CD4-positive, alpha-beta T cell treated with Interleukin-17A for 4 hours (primary cell): ENCODE results near the gene MAST2.
"Not testable (repeated sequence)": the region's sequence is repeated elsewhere in the genome, so short reads cannot be mapped to it uniquely, and the experiment has no call there.

Experiments
- DNase-seq: peaks from one replicate; pipeline ENCODE4 v3.0.0-alpha.2; 2020; ENCODE audit warnings: mixed read lengths

Gene MAST2

GRCh38 chr1:45862008-45862407, 58.6 kb downstream of the MAST2 start:
- no peak for DNase-seq

- no peak for DNase-seq
These were observed 59.8 kb downstream of the MAST2 start for GRCh38 chr1:45863218-45863617.

DNA sequence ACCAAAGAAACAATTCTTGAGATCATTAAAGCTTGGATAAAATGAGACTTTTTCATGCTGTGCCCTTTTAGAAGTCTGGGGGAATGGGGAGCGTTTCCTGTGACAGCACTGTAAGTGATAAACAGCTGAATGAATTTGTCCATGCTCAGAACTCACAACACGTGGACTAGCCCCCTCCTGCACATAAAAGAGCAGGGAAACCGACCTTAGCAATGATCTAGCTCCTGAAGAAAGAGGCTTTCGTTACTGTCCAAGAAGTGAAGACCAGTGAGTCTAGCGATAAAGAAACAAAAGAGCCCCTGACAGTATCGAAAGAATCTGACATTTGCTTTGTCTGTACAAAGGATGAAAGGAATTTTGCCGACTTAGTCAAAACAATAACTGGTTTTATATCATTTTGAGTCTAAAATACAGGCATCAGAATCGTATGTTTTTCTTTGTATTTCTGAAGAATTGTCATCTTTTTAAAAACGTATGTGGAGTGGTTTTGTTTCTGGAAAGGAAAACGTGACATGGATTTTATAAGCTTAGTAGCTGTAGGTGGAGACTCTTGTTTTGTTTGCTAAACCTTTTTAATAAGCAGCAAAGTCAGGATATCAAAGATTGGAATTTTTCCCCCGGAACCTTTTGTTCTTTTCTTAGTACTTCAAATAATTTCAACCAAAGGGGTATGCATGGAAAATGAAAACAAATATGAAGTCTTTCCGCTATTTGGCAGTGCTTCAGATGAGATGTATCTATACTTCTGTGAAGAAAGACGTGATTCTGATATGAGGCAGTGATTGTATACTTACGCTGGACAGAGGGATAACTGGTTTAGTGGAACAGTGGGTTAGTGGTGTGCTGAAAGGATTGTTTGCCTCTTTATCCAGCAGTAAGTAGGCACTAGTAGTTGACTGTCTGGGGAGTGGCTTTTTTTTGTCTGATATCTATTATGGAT, 61.0 kb downstream of the MAST2 start:
- no peak for DNase-seq

DNA sequence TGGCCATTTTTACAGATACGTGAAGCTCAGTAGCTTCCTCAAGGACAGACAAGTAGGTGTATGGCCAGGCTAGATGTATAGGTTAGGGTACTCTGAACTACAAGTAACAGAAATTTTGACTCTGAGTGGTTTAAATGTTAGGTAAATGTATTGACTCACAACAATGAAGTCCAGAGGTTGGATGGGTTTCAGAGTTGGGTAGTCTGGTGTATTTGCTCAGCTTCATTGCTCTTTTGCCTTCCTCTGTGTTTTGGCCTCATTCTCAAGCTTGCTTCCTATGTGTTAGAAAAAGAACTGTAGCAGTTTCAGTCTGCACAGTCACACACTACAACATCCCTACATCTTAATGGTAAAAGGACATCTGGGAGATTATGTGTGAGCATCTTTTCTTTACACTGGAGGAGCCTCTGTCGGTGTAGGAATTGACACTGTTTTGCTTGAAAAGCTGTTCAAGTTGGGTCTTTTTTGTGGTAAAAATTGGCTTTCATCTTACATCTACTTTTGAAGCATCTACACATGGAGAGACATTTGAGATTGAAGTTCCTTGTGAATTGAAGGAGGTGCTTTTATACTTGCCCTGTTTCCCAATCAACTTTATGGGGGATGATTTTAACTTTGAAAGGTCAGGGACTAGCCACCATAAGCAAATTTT, 64.4 kb downstream of the MAST2 start:
- DNase-seq, result no peak

DNA sequence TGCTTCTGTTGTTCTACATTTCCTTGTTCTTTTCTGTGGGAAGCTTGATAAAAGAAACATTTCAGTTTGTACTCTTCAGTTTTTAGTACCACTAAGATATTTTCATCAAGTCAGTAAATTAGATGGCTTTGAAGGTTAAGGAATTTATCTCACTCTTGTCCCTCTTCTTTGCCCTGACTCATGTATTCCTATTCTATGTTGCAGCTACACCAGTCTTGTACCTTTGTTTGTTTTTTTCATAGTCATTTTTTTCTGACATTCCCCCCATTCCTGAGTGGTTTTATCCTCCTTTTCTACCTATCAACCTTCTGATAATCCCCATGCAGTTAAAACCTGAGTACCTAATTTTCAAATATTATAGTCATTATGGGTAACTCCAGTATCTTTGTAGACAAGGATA, 65.4 kb downstream of the MAST2 start:
- no peak for DNase-seq

DNA sequence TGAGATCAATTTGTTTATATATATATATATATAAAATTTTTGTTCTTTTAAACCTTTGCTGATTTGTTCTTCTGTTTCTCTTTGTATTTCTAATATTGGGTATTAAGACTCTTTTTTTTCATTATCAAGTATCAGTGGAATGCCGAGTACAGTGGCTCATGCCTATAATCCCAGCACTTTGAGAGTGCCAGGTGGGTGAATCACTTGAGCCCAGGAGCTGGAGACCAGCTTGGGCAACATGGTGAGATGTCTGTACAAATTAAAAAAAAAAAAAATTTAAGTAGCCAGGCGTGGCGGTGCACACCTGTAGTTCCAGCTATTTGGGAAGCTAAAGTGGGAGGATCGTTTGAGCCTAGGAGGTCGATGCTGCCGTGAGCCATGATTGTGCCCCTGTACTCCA, 67.1 kb downstream of the MAST2 start:
- DNase-seq, result no peak

DNA sequence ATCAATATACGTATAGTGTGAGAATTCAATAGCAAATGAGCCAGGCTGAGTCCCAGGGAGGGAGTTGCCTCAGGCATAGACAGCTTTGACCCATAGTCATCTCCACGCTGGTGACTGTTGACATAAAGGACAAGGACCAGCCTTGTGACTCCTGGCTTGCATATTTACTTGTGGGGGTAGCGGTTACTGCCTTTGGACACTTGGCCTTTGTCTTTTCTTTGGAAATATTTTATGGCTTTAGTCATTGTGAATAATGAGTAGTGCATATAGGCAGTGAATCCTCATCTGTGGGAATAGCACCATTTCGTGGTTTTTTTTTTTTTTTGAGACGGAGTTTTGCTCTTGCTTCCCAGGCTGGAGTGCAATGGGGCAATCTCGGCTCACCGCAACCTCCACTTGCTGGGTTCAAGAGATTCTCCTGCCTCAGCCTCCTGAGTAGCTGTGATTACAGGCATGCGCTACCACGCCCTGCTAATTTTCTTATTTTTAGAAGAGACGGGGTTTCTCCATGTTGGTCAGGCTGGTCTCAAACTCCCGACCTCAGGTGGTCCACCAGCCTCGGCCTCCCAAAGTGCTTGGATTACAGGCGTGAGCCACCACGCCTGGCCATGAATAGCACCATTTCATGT, 68.9 kb downstream of the MAST2 start:
- not testable (repeated sequence) for DNase-seq

DNA sequence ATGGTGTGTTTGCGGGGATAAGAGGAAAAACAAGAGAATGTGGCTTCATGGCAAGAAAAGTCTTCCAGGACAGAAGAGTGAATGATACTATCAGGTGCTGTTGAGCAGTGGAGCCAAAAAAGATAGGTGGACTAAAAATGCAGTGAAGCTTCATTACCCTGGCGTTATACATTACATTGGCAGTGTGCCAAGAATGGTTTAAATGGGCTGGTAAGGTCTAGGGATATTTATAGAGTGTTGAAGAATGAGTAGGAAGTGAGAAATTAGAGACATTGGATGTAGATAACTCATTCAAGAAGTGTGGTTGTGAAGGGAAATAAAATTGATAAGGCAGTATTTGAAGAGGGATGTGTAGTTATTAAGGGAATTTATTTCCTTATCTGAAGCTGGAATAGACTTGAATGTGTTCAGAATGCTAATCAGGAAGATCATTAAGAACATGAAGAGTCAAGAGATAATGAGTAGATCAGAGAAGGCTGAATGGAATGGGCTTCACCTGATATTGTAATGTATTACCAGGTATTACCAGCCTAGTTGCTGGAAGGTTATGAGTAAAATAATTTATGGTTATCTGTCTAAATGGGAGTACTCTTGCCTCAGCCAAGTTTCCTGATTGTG, 72.7 kb downstream of the MAST2 start:
- no peak for DNase-seq

- DNase-seq, result no peak
These were observed 73.9 kb downstream of the MAST2 start for GRCh38 chr1:45877264-45877663.

DNA sequence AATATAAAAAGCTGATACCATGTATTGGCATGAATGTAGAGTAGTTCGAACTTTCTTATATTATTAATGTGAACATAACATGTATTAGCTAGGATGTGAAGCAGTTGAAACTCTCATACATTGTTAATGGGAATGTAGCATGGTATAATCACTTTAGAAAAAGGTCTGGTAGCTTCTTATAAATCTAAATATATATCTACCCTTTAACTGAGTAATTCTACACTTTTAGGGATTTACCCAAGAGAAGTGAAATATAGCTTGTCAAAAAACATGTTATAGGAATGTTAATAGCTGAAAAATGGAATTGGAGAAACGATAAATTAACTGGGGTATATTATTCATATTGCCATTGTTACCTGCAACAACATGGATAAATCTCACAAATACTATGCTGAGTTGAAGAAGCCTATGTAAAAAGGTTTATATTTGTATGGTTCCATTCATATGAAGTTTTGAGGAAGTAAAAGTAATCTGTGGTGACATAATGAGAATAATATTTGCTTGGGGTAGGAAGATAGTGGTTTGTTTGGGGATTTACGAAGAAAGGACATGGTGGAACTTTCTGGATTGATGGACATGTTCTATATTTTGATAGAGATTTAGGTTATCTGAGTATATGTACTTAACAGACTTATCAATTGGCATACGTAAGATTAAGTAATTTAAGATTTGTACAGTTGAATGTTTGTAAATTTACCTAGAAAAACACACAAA, 76.6 kb downstream of the MAST2 start:
- DNase-seq, result no peak

- DNase-seq, result no peak
These were observed 77.5 kb downstream of the MAST2 start for GRCh38 chr1:45880930-45881329.

DNA sequence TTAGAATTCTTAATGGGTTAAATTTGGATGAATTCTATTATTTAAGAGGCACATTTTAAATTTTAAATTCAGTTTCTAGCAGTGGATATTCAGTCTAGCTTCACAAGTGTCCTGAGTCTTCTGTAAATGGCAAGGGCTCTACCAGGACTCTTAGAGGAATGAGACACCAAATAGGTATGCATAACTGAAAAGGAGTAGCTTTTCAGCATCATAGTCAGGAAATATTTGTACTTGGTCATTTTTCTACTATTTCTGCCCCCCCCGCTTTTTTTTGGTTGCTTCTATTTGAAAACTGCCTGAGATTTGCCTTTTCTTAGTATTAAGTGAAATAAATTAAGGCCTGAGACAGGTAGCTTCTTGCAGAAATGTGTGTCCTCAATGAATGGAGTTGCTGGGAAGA, 80.2 kb downstream of the MAST2 start:
- no peak for DNase-seq

DNA sequence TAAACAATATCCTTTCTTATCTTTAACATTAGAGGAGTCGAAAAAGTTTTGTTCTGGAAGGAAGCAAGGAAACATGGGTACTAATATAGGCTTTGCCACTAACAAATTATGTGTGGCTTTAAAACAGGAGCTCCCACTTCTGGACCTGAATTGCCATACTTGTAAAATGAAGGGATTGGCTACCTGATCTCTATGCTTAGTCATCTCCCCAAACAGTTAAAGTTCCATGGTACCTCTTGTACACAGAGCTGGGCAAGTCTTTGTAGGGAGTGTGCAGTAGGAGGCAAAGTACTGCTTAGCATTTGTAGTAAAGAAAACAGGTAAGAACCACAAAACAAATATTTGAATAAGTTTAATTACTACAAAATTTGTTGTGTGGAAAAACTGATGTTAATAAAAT, 81.3 kb downstream of the MAST2 start:
- no peak for DNase-seq

GRCh38 chr1:45886229-45886628, 82.8 kb downstream of the MAST2 start:
- no peak for DNase-seq

- DNase-seq, result no peak
These were observed 83.9 kb downstream of the MAST2 start for GRCh38 chr1:45887156-45887842.

DNA sequence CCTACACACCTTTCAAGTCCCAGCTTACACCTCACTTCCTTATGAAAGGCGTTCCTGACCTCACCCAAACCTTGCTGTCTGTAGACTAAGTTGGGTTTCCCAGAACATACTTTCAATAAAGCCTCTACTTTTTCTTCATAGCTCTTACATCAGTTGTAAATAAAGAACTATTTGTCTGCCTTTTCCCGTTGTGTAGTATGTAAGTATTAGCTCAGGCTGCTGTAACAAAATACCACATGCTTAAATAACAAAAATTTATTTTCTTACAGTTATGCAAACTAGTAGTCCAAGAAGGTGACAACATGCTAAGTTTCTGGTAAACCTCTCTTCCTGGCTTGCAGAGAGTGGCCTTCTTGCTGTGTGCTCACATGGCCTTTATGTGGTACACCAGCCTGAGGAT, 86.7 kb downstream of the MAST2 start:
- DNase-seq, result no peak

DNA sequence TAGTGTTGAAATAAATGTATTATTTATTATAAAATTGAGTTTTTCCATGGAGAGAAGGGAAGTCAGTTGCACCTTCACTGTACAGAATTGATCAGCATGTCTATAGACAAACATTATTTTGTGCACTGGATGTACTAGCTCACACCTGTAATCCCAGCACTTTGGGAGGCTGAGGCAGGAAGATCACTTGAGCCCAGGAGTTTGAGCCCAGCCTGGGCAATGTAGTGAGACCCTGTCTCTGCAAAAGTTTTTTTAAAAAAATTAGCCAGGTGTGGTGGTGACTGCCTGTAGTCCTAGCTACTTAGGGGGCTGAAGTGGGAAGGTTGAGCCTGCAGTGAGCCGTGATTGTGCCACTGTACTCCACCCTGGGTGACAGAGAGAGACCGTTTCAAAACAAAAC, 87.7 kb downstream of the MAST2 start:
- no peak for DNase-seq

GRCh38 chr1:45892068-45892785, 88.8 kb downstream of the MAST2 start:
- no peak for DNase-seq

DNA sequence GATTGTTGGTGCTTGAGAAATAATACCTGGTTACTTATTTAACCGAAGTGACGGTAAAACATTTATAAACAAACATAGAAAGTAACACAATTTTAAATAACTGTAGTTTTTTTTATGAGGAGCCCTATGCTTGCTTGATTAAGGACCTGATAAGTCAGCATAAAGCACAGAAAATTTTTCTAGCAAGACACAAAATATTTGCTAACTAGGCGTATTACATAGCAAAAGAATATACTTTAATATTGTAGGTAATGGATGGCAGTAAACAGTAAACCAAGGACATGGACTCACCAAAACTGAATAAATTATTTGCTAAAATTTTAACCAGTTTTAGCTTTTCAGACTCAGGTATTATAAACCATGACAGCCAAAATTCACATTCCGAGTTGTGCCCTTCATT, 90.9 kb downstream of the MAST2 start:
- DNase-seq, result no peak

DNA sequence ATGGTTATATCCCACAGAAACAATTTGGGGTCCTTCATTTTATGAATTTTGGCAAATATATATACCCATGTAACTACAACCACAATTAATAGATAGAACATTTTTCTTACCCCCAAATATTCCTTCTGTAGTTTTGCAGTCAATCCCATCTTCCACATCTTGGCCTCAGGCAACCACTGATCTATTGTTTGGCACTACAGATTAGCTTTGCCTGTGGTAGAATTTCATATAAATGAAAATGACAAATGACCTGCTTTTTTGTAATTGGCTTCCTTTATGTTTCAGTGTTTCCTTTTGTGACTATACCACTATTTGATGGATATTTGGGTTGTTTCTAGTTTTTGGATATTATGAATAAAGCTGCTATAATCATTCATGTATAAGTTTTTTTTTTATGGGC, 91.5 kb downstream of the MAST2 start:
- DNase-seq, result no peak

DNA sequence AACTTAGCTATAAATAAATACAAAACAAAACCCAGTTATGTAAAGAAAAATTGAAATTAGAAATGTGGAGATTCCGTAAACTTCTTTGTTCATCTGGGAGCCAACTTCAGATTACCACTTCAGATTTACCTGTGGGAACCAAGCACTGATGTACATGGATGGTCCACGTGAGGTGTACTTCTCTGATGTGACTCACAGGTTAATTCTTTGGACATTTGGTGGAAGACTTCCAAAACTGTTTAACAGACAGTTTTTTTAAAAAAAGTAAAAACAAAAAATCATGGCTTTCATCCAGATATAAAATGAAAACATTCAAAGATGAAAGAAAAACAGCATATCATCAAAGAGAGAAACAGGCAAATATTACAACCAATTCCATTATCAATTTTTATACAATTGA, 92.0 kb downstream of the MAST2 start:
- no peak for DNase-seq

DNA sequence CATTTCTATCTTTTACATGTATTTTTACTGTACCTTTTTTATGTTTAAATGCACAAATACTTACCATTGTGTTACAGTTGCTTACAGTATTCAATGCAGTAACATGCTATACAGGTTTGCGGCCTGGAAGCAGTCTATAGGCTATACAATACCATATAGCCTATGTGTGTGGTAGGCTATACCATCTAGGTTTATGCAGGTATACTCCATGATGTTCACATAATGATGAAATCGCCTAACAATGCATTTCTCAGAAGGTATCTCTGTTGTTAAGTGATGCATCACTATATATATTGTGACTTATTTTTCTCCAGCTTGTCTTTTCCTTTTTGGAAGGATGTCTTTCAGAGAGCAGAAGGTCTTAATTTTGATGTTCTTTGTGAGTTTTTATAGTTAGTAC, 103.5 kb downstream of the MAST2 start:
- no peak for DNase-seq
